CD4-positive, alpha-beta T cell treated with Interleukin-15 for 4 hours (primary cell): Measurements from ENCODE around the gene DYNLT1.

ENCODE experiments used
- DNase-seq: peaks from one replicate; pipeline ENCODE4 v3.0.0-alpha.2; 2020; ENCODE audit warnings: low spot score

Gene DYNLT1

GRCh38 chr6:158596861-158597260 is 47.7 kb downstream of the DYNLT1 start:
- no peak for DNase-seq

DNA sequence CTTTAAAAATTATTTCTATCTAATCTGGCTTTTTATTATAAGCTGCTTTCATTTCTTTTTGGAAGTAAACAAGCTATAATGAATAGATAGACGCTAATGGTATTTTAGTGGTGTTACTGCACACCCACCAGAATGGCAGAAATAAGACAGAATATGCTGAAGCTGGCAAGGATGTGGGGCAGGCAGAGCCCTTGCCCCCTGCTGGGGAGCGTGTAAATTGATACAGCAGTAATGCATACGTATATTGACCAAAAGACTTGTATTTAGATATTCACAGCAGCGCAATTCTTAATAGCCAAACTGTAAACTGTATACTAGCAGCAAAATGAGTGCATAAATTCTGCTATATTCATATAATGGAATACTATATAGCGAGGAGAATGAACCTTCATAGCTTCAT is 49.3 kb downstream of the DYNLT1 start:
- DNase-seq, result peak; percentile 9

DNA sequence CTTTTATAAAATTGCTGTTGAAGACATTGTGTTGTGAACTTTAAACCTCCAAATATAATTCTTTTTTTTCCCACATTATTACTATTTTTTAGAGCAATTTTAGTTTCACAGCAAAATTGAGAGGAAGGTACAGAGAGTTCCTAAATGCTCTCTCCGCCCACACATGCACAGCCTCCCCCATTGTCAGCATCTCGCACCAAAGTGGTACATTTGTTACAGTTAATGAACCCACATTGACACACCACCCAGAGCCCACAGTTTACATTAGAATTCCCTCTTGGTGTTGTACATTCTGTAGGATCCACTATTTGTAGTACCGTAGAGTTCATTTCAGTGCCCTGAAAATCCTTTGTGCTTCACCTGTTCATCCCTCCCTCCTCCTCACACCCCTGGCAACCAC is 50.9 kb downstream of the DYNLT1 start:
- no peak for DNase-seq

DNA sequence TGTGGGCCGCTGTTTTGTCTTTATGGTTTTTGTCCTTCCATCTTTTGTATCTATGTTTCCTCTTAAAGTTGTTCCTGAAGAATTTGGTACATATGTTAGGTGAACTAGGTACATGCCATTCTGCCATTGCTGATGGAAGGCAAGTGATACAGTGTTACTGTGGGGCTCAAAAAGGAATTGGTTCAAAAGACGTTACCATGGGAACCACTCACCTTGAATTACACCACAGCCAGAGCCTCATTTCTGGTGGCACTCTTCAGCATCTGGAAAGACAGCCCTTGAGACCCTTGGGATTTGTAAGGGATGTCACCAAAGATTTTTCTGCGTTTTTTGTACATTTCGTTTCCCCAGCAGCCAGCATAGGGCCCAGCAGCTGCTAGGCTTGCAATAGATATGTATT is 52.7 kb downstream of the DYNLT1 start:
- DNase-seq, result no peak

DNA sequence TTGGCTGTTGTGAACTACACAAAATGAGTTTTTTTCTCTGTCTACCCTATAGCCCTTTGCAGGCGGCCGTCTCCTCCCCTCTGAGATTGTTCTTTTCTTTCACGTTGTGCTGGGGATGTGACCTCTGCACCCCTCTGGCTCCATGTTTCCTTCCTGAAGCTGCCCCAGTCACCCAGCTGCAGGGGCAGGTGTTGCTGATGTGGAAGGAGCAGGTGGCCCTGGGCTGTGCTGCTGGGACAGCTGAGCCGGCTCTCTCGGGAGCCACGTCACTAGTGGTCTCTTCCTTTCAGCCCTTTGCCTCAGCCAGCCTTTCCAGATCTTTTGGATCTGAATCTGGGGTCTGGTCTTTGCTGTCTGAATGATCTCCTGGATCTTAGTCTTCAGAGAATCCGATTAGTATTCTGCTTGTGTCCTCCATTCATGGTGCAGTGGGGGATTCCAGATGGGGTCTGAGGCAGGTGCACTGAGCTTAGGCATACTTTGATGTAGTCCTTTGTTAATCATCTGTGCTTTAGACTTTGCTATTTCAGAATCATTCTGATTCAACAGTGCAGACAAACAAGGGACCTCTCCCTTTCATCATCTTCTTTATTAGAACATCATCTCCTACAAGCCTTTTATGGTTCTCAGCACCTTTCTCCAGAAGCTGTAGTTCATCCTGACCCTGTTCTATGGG is 53.3 kb downstream of the DYNLT1 start:
- no peak for DNase-seq

GRCh38 chr6:158589366-158589765 is 55.2 kb downstream of the DYNLT1 start:
- DNase-seq, result no peak

- no peak for DNase-seq
Measured at GRCh38 chr6:158586652-158587051, 57.9 kb downstream of the DYNLT1 start.
